Activated CD8-positive, alpha-beta T cell treated with anti-CD3 and anti-CD28 coated beads for 36 hours (primary cell): ENCODE measurements around the gene PRKAR2B. TPM values are rescaled to one million over a fixed set of nuclear protein-coding genes. Genes with fewer than 3 reads are reported as not detected.

ENCODE experiments used
- ATAC-seq: fragments of 200-7000 bp; cut with Tn5 transposase; one replicate; pipeline ENCODE4 v1.10.0; 2021; ENCODE audit warnings: mild to moderate bottlenecking, moderate library complexity
- CTCF ChIA-PET: fragments of 350-600 bp; sonication (Branson Sonifier 250); formaldehyde crosslinking; loops from one replicate; lab custom pipeline; 2021; ENCODE audit warnings: antibody characterized with exemption; lab: Charles Lee
- POLR2A ChIA-PET: fragments of 350-600 bp; sonication (Branson Sonifier 250); formaldehyde crosslinking; loops from one replicate; lab custom pipeline; 2021; ENCODE audit warnings: antibody characterized with exemption; lab: Charles Lee
- DNase-seq: peaks from one replicate; pipeline ENCODE4 v3.0.0-alpha.2; 2020
- H3K27ac Mint-ChIP-seq: one replicate; pipeline ENCODE4 v1.8.0; 2021; ENCODE audit warnings: mild to moderate bottlenecking, mixed read lengths
- H3K27me3 Mint-ChIP-seq: one replicate; pipeline ENCODE4 v1.8.0; 2021; ENCODE audit warnings: mixed read lengths
- H3K36me3 Mint-ChIP-seq: one replicate; pipeline ENCODE4 v1.8.0; 2021; ENCODE audit warnings: low read depth, mixed read lengths
- H3K4me1 Mint-ChIP-seq: one replicate; pipeline ENCODE4 v1.8.0; 2021; ENCODE audit warnings: low read depth, mixed read lengths
- H3K4me3 Mint-ChIP-seq: one replicate; pipeline ENCODE4 v1.8.0; 2021; ENCODE audit warnings: mild to moderate bottlenecking, moderate library complexity, mixed read lengths
- H3K9me3 Mint-ChIP-seq: one replicate; pipeline ENCODE4 v1.8.0; 2021; ENCODE audit warnings: mixed read lengths
- intact Hi-C: fragments of 100-400 bp; cut with micrococcal nuclease; formaldehyde crosslinking; loops from one replicate; pipeline ENCODE4 v1.10.0; 2022
- total RNA-seq, 2 experiments: library from RNA; stranded (reverse); gene quantifications; one replicate each; pipeline ENCODE4 v1.2.3, GENCODE V29; 2021
- TF ChIP-seq, protein P1 (sequence below): fragments of 200-600 bp; IDR thresholded peaks from one replicate; pipeline ENCODE4 v1.8.0; 2022; ENCODE audit warnings: antibody characterized with exemption, mild to moderate bottlenecking

The PRKAR2B gene
- total RNA-seq, 2 experiments from 2014 or later: 1.1 to 1.3 TPM

DNA sequence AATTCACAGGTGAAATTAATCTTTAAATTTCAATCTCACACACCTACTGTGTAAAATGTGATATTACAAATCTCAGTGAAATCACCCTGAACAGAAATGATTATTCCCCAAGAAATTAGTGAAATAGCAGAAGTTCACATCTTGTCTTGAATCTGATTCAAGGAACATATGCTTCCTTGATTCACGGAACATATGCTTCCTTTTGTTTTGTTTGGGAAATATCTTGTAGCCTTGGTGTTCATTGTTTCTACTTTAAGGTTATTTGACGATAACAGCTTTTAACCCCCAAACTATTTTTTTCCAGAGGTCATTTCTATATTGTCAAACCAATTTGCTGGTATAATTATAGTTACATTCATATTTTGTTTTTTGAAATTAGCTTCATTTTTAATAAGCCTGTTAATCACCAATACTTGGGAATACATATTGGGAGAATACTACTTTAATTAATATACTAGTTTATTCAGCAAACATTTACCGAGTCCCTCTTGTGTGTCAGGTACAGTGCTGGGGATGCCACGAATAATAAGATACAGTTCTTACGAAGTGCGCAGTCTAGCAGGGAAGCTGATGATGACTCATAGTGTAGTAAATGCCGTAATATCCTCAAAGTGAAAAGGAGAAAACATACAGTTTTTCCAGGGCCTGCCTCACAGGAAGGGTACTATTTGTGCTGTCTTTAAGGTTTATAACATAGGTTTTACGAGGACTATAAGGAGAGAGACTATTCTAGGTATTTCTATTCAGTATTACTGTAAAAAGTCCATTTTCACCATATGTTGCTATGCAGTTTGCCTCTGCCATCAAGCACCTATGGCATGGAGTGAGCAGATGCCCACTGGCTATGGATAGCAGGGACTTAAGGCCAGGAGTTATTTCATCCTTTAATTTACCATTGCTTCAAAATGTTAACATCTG, 32.5 kb downstream of the PRKAR2B start:
- DNase-seq (no peak), ATAC-seq (no peak)
- intact Hi-C loops: no loop called here
- no peak overlapping the region for H3K27ac Mint-ChIP-seq
- no peaks in the 10 kb centered on the region for H3K27me3 Mint-ChIP-seq
- no peaks in the 10 kb centered on the region for H3K4me1 Mint-ChIP-seq
- H3K9me3 Mint-ChIP-seq: no peaks in the 10 kb centered on the region
- H3K4me3 Mint-ChIP-seq: no peak overlapping the region
- POLR2A ChIA-PET: no interaction called here
- TF ChIP-seq, protein P1, sequence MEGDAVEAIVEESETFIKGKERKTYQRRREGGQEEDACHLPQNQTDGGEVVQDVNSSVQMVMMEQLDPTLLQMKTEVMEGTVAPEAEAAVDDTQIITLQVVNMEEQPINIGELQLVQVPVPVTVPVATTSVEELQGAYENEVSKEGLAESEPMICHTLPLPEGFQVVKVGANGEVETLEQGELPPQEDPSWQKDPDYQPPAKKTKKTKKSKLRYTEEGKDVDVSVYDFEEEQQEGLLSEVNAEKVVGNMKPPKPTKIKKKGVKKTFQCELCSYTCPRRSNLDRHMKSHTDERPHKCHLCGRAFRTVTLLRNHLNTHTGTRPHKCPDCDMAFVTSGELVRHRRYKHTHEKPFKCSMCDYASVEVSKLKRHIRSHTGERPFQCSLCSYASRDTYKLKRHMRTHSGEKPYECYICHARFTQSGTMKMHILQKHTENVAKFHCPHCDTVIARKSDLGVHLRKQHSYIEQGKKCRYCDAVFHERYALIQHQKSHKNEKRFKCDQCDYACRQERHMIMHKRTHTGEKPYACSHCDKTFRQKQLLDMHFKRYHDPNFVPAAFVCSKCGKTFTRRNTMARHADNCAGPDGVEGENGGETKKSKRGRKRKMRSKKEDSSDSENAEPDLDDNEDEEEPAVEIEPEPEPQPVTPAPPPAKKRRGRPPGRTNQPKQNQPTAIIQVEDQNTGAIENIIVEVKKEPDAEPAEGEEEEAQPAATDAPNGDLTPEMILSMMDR: no peak
- CTCF ChIA-PET: interaction anchor here (1.0 kb wide), 1 partner anchor 15 kb away, joined by 3 read pairs; no protein-coding TSS in a partner anchor
- no peaks in the 10 kb centered on the region for H3K36me3 Mint-ChIP-seq

DNA sequence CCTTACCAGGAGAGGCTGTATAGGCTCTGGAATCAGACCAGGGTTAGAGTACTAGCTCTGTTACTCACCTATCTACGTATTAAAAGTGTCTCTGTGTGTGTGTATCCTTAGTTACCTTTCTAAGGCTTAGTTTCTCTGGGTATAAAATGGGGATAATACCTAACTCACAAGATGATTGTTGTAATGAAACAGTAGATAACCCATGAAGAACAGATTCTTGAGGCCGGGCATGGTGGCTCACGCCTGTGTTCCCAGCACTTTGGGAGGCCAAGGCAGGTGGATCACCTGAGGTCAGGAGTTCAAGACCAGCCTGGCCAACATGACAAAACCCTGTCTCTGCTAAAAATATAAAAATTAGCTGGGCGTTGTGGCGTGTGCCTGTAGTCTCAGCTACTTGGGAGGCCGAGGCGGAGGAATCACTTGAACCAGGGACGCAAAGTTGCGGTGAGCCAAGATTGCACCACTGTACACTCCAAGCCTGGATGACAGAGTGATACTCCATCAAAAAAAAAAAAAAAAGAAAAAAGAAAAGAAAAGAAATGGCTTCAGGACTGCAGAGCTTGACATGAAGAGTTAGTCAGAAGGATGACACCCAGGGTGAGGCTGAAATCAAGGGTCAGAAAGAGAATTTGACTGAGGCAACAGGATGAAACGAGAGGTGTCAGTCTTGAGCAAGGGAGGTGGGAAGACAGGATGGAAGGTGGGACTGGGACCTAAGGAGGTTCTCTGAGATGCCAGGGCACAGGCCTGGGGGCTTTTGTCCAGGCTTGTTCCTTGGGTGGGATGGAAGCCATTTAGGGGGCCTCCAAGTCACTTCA, 33.4 kb downstream of the PRKAR2B start:
- no peak overlapping the region for H3K27ac Mint-ChIP-seq
- ChIA-PET POLR2A (no interaction called here), CTCF (no interaction called here)
- H3K4me3 Mint-ChIP-seq: no peak overlapping the region
- no peaks in the 10 kb centered on the region for H3K27me3 Mint-ChIP-seq
- DNase-seq (no peak), ATAC-seq (no peak)
- intact Hi-C loops: no loop called here
- no peaks in the 10 kb centered on the region for H3K4me1 Mint-ChIP-seq
- H3K36me3 Mint-ChIP-seq: no peaks in the 10 kb centered on the region
- no peaks in the 10 kb centered on the region for H3K9me3 Mint-ChIP-seq
- TF ChIP-seq, protein P1: no peak

DNA sequence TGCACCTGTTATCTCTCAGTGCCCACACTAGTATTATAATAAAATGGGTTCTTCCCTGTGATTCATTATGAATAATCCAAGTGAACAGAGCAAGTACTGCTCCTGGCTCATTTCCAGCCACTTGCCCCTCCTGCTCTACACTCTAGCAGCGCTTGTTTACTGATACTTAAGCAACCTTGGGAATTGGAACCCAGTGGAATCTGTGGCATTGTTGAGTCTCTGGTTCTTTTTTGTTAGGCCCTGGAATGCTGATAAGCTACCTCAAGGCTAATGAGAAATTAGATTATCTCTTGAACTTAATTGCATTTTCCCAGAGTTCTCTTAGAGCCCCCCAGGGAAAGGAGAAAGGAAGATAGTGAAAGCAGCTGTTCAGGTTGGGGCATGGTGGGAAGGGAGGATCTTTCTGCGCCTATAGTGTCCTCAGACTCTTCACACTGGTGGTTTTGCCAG, 34.0 kb downstream of the PRKAR2B start:
- Mint-ChIP-seq H3K4me3 (no peak overlapping the region), H3K9me3 (no peaks in the 10 kb centered on the region), H3K27ac (no peak overlapping the region), H3K36me3 (no peaks in the 10 kb centered on the region), H3K27me3 (no peaks in the 10 kb centered on the region), H3K4me1 (no peaks in the 10 kb centered on the region)
- ATAC-seq (no peak), DNase-seq (no peak)
- ChIA-PET CTCF (no interaction called here), POLR2A (no interaction called here)
- intact Hi-C loops: no loop called here
- TF ChIP-seq, protein P1: no peak

DNA sequence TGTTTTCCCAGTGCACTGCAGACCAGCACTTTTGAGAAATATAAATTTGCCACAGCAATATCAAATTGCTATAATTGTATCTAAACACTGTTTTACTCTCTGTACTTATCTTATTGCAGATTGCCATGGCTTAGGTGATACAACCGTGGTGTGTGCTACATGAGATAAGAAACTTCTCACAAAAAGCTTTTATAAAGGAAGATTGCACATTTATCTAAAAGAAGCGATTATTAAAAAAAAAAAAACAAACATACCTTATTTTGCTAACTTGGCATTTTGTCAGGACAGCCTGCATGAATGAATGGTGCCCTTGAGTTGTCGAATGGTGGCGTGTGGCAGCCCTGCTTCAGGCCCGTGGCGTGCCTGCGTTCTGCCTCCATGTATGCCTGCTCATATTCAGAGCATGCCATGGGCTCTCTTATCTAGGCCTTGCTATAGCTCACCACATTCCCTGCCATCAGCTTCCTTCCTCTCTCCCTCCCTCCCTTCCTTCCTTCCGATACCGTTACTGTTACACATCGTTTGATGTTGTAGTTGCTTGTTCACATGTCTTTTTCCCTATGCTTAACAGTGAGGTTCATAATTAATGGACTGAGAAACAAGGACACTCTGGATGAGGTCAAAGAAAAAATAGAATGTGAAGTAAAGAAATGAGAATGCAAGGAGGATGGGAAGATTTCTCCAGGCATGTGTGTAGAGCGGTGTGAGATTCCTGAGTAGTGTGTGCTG, 34.9 kb downstream of the PRKAR2B start:
- intact Hi-C loops: no loop called here
- ATAC-seq: no peak
- Mint-ChIP-seq H3K9me3 (no peaks in the 10 kb centered on the region), H3K36me3 (no peaks in the 10 kb centered on the region), H3K4me3 (no peak overlapping the region), H3K27ac (no peak overlapping the region), H3K4me1 (no peaks in the 10 kb centered on the region), H3K27me3 (no peaks in the 10 kb centered on the region)
- POLR2A ChIA-PET: no interaction called here
- no peak for DNase-seq
- CTCF ChIA-PET: interaction anchor here (1.5 kb wide), 1 partner anchor 11 kb away, joined by 3 read pairs; no protein-coding TSS in a partner anchor
- TF ChIP-seq, protein P1: no peak
